ENCODE results near the gene ZNF583. TPM values are rescaled to one million over a fixed set of nuclear protein-coding genes. Genes with fewer than 3 reads are reported as not detected.

ZNF583 gene
- total and polyA plus RNA-seq, 2 of the 8 experiments (the other 6 are each of a cell fraction or from before 2014, with no cell fraction given) = 0.48 to 2.8 TPM

DNA sequence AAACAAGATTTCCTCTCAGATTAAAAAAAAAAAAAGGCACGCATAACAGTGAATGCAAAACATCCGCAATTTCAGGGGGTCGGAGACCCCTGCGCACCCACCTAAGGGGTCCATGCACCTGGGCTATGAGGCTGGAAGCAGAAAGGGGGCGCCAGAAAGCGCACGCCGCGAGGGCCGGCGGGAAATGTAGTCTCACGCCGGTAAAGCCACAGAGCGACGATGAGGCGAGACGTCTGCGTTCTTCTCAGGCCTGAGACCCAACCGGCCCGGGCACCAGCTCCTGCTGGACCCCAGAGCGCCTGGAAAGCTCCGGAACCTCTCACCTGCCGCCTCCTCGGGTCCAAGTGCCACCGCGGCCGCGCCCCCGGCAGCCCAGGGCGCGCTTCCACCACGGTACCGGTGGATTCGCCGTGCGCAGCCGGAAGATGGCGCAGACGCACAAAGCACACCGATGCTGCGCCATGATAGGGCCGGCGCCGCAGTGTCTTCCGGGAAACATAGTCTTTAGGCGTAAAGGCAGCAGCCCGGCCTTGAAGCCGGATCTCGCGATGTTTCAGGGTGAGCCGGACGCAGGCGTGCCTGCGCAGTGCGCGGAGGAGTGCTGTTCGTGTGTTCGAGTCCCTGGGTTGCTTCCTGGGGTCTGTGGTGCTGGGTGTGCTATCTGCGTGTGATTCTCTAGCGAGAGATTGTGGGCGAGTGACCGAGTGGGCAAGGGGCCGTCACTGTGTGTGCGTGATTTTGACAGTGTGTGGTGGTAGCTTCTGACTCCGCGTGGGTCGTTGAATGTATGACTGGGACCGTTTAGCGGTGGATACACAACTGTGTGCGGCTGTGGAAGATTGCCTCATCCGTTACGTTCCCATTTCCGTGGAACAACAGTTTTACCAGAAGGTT, 10.8 kb upstream of the ZNF583 start, which contains the start of gene ZNF582:
TSS of gene ZNF582 (minus strand) at position 416 of the 894 bp plus-strand sequence. CDS start 1,782 bp downstream, outside the sequence.
- peak within 1 kb of the TSS; percentile 83 to 98 (median 90) for H3K9ac ChIP-seq (replicated peaks in 1 of 4; ENCODE audit: extremely low read depth in 1 of 4, low read depth in 3 of 4, low read length in 3 of 4)
- peak within 1 kb of the TSS; percentile 40; the same call in 1 of the 2 replicates for H2AK5ac ChIP-seq (ENCODE audit: low read depth, low read length)
- peaks cover 2 to 4% (median 3%) of the 10 kb centered on the region in 4 experiments; a peak in 4 of 8 replicates for H3K36me3 ChIP-seq (ENCODE audit: control insufficient read depth in 2 of 4, insufficient read depth in 4 of 4, low read length in 3 of 4)
- no peaks in the 10 kb centered on the region for H3K27me3 ChIP-seq (replicated peaks in 1 of 4; ENCODE audit: control insufficient read depth in 3 of 4, extremely low read depth in 1 of 4, insufficient read depth in 3 of 4, low read length in 3 of 4)
- peak within 1 kb of the TSS; percentile 73 for H2BK120ac ChIP-seq (replicated peaks; ENCODE audit: low read depth, low read length)
- H3K4me2 ChIP-seq (ENCODE audit: insufficient read depth in 1 of 2, low read depth in 2 of 2, low read length in 2 of 2) = peak within 1 kb of the TSS; percentile 40 to 82
- H2BK5ac ChIP-seq (ENCODE audit: low read depth, low read length) = peak within 1 kb of the TSS; percentile 97
- peaks cover 0 to 5% of the 10 kb centered on the region in 2 experiments; a peak in 1 of 4 replicates for H3K9me3 ChIP-seq (ENCODE audit: insufficient read depth in 2 of 2, low read depth in 1 of 2, low read length in 1 of 2)
- ChIA-PET POLR2A (ENCODE audit: partially characterized antibody) (interaction anchor here (1.0 to 2.0 kb wide), 6 partner anchors 10 to 25 kb away, joined by 3 to 11 read pairs (median 5); partner anchors contain the start of gene ZNF583), CTCF (ENCODE audit: partially characterized antibody) (interaction anchor here (0.7 to 4.4 kb wide), 9 partner anchors 9 to 151 kb away, joined by 3 to 14 read pairs (median 5); partner anchors contain the start of gene ZNF583)
- H3K4me1 ChIP-seq (replicated peaks in 1 of 4; ENCODE audit: control insufficient read depth in 3 of 4, insufficient read depth in 4 of 4, low read length in 3 of 4) = no peaks in the 10 kb centered on the region
- no peaks in the 10 kb centered on the region for H4K20me1 ChIP-seq (replicated peaks in 1 of 2; ENCODE audit: control insufficient read depth in 1 of 2, insufficient read depth in 2 of 2, low read length in 2 of 2)
- peak within 1 kb of the TSS; percentile 62; the same call in 1 of the 2 replicates for H2BK12ac ChIP-seq (ENCODE audit: low read depth, low read length)
- peak within 1 kb of the TSS; percentile 67 to 87 (median 76) for H3K4me3 ChIP-seq (ENCODE audit: extremely low read depth in 1 of 4, insufficient read depth in 2 of 4, low read depth in 3 of 4, low read length in 4 of 4)
- peak within 1 kb of the TSS; percentile 99 for H2AFZ ChIP-seq (ENCODE audit: low read length)
- H3K18ac ChIP-seq (ENCODE audit: extremely low read depth, low read length) = peak within 1 kb of the TSS; percentile 91
- 4% methylated on average over 72 of the region's 73 CpGs; no CpG with 5 or more reads in 1 of the 2 experiments for WGBS, 2 experiments (ENCODE audit: extremely low coverage in 1 of 2, insufficient coverage in 1 of 2, insufficient read length in 1 of 2, insufficient replicate concordance in 2 of 2, low coverage in 1 of 2, low lambda C conversion rate in 2 of 2, missing lambda C conversion rate in 1 of 2)
- H3K79me2 ChIP-seq (ENCODE audit: control insufficient read depth in 1 of 2, insufficient read depth in 2 of 2, low read length in 2 of 2) = no peaks in the 10 kb centered on the region
- H4K8ac ChIP-seq (ENCODE audit: extremely low read depth, insufficient read depth, low read length) = peak within 1 kb of the TSS; percentile 100
- no peak within 1 kb of the TSS for H3K14ac ChIP-seq (ENCODE audit: insufficient read length)
- peaks cover 2% of the 10 kb centered on the region; the same call in 1 of the 2 replicates for H3K79me1 ChIP-seq (ENCODE audit: low read depth, low read length)
- 0 out of 2 replicates have a peak within 1 kb of the TSS, but pooled peaks have one; percentile 65 for H2BK15ac ChIP-seq (ENCODE audit: low read length)
- H2BK20ac ChIP-seq (ENCODE audit: low read length) = no peak within 1 kb of the TSS
- DNase-seq (ENCODE audit: low read depth in 1 of 2, low spot score in 2 of 2) (peak; percentile 82 to 90), FAIRE-seq (peak; percentile 83)
- H4K5ac ChIP-seq (ENCODE audit: insufficient read length, low read depth, low read length) = peak within 1 kb of the TSS; percentile 88
- H3K56ac ChIP-seq (replicated peaks; ENCODE audit: insufficient read length, low read depth, low read length) = peak within 1 kb of the TSS; percentile 93
- peak within 1 kb of the TSS; percentile 98 for H3K27ac ChIP-seq (ENCODE audit: low read depth, low read length)
- peaks cover 3% of the 10 kb centered on the region; the same call in 1 of the 2 replicates for H3K23me2 ChIP-seq (ENCODE audit: low read depth, low read length)
- peak within 1 kb of the TSS; percentile 97 for H4K91ac ChIP-seq (replicated peaks; ENCODE audit: insufficient read length, low read length)
- no peak within 1 kb of the TSS for H3K23ac ChIP-seq (ENCODE audit: insufficient read length)
- peak within 1 kb of the TSS; percentile 90 for H3K4ac ChIP-seq (replicated peaks; ENCODE audit: insufficient read length, low read depth, low read length)
- TF ChIP-seq, protein P1, sequence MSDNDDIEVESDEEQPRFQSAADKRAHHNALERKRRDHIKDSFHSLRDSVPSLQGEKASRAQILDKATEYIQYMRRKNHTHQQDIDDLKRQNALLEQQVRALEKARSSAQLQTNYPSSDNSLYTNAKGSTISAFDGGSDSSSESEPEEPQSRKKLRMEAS (IDR thresholded peaks at IDR 0.05) = peak; percentile 67; the same call in 1 of the 2 replicates
- TF ChIP-seq, protein P2, sequence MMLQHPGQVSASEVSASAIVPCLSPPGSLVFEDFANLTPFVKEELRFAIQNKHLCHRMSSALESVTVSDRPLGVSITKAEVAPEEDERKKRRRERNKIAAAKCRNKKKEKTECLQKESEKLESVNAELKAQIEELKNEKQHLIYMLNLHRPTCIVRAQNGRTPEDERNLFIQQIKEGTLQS (IDR thresholded peaks at IDR 0.05; ENCODE audit: insufficient read depth, low read depth, low read length) = peak; percentile 81
- TF ChIP-seq HDAC2 (IDR thresholded peaks at IDR 0.05; ENCODE audit: borderline replicate concordance in 1 of 2, low read depth in 2 of 2, low read length in 2 of 2) (0 out of 4 replicates have a peak, but pooled peaks of 1 of the 2 experiments have one; percentile 35), SRF (IDR thresholded peaks at IDR 0.05; ENCODE audit: low read depth, low read length) (0 out of 2 replicates have a peak, but pooled peaks have one; percentile 4), EGR1 (IDR thresholded peaks at IDR 0.05; ENCODE audit: borderline replicate concordance, low read depth, low read length) (no peak), JUND (IDR thresholded peaks at IDR 0.05; ENCODE audit: low read length) (no peak), SIRT6 (IDR thresholded peaks at IDR 0.05; ENCODE audit: low read length) (no peak), ASH2L (IDR thresholded peaks at IDR 0.05; ENCODE audit: low read length) (peak; percentile 47), KDM1A (IDR thresholded peaks at IDR 0.05; ENCODE audit: borderline replicate concordance, low read length) (peak; percentile 63; the same call in 1 of the 2 replicates)

All from H1 (cell line).